Thyroid gland (tissue), 4 donors: ENCODE results near the gene SARDH.

Experiments used
- POLR2A ChIP-seq, 2 donors: fragments of 450-650 bp; IDR thresholded peaks; one replicate each; pipeline ENCODE4 v1.6.1; 2017; ENCODE audit warnings: antibody characterized with exemption in 2 of 2, mild to moderate bottlenecking in 2 of 2, moderate library complexity in 1 of 2
- TF ChIP-seq, protein P1 (sequence below), 6 experiments: fragments of 200-600 bp in 3 of 6; fragments of 450-650 bp in 3 of 6; sonication (generic) in 3 of 6; IDR thresholded peaks; one replicate each; pipeline ENCODE4 v1.5.1; 2016 to 2019; ENCODE audit warnings: antibody characterized with exemption in 6 of 6, mild to moderate bottlenecking in 2 of 6, inconsistent platforms in 1 of 6, moderate library complexity in 1 of 6

DNA sequence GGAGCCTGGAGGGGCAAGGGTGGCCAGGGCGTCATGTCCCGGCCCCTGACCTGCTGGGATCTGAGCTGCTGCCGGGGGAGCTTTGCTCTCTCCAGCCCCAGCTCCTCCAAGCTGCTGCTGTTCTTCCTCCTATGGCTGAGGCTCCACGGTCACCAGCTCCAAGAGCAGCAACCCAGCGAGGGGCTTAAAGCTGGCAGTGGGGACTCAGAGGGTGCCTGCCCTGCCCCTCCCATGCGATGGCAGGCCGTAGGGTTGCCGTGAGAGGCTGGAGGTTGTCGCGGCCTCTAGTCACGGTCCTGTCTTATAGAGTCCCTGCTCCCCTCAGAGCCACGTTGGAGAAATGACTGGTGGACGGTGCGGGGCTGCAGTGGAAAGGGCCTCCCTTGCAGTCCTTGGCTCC is 82.5 kb downstream of the SARDH start:
- TF ChIP-seq, protein P1, sequence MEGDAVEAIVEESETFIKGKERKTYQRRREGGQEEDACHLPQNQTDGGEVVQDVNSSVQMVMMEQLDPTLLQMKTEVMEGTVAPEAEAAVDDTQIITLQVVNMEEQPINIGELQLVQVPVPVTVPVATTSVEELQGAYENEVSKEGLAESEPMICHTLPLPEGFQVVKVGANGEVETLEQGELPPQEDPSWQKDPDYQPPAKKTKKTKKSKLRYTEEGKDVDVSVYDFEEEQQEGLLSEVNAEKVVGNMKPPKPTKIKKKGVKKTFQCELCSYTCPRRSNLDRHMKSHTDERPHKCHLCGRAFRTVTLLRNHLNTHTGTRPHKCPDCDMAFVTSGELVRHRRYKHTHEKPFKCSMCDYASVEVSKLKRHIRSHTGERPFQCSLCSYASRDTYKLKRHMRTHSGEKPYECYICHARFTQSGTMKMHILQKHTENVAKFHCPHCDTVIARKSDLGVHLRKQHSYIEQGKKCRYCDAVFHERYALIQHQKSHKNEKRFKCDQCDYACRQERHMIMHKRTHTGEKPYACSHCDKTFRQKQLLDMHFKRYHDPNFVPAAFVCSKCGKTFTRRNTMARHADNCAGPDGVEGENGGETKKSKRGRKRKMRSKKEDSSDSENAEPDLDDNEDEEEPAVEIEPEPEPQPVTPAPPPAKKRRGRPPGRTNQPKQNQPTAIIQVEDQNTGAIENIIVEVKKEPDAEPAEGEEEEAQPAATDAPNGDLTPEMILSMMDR (IDR thresholded peaks at IDR 0.05): no peak
- TF ChIP-seq POLR2A (IDR thresholded peaks at IDR 0.05): no peak
